IMR-90 (cell line): ENCODE measurements around the gene ZBTB11.

Experiments
- CHD1 ChIP-seq: IDR thresholded peaks from 2 replicates; pipeline ENCODE4 v1.6.1; 2012; ENCODE audit warnings: low read depth, low read length, improper control_type of control experiment
- CTCF ChIP-seq: conservative IDR thresholded peaks from 2 replicates; pipeline ENCODE4 v1.5.1; 2012; ENCODE audit warnings: mild to moderate bottlenecking, low read depth, low read length, improper control_type of control experiment
- ELK1 ChIP-seq: fragments of 150-350 bp; IDR thresholded peaks from 2 replicates; pipeline ENCODE4 v1.6.1; 2016; ENCODE audit warnings: low read depth, mild to moderate bottlenecking, low read length, moderate library complexity, borderline replicate concordance
- MAZ ChIP-seq: IDR thresholded peaks from 2 replicates; pipeline ENCODE4 v1.6.1; 2012; ENCODE audit warnings: low read depth, mild to moderate bottlenecking, low read length, improper control_type of control experiment, moderate library complexity, borderline replicate concordance
- MXI1 ChIP-seq: IDR thresholded peaks from 2 replicates; pipeline ENCODE4 v1.6.1; 2012; ENCODE audit warnings: low read depth, mild to moderate bottlenecking, low read length, moderate library complexity, borderline replicate concordance
- NFE2L2 ChIP-seq: fragments of 150-350 bp; IDR thresholded peaks from 2 replicates; pipeline ENCODE4 v1.6.1; 2016; ENCODE audit warnings: low read depth, mild to moderate bottlenecking, low read length
- POLR2A ChIP-seq: IDR thresholded peaks from 2 replicates; pipeline ENCODE4 v1.6.1; 2012; ENCODE audit warnings: mild to moderate bottlenecking, low read depth, low read length
- RAD21 ChIP-seq: IDR thresholded peaks from 2 replicates; pipeline ENCODE4 v1.6.1; 2012; ENCODE audit warnings: low read length, improper control_type of control experiment
- RCOR1 ChIP-seq: IDR thresholded peaks from 2 replicates; pipeline ENCODE4 v1.6.1; 2012; ENCODE audit warnings: mild to moderate bottlenecking, low read length, improper control_type of control experiment; ENCODE audit not compliant: insufficient replicate concordance
- RFX5 ChIP-seq: IDR thresholded peaks from 2 replicates; pipeline ENCODE4 v1.8.0; 2012; ENCODE audit warnings: low read depth, mild to moderate bottlenecking, low read length, moderate library complexity
- USF2 ChIP-seq: fragments of 150-350 bp; IDR thresholded peaks from 2 replicates; pipeline ENCODE4 v1.6.1; 2017; ENCODE audit warnings: mild to moderate bottlenecking, antibody characterized with exemption, low read length, low read depth

GRCh38 chr3:101640256-101640655, 36.7 kb downstream of the ZBTB11 start:
- TF ChIP-seq USF2: no peak
- TF ChIP-seq CTCF: no peak
- no peak for TF ChIP-seq CHD1
- no peak for TF ChIP-seq RAD21
- TF ChIP-seq RCOR1: no peak
- no peak for TF ChIP-seq MAZ
- TF ChIP-seq POLR2A: no peak
- TF ChIP-seq ELK1: no peak
- TF ChIP-seq RFX5: no peak
- TF ChIP-seq NFE2L2: no peak
- TF ChIP-seq MXI1: no peak
